GM10847 (cell line): ENCODE data around the gene TAS2R4.

Experiments used
- POLR2A ChIP-seq: IDR thresholded peaks from 2 replicates; pipeline ENCODE4 v1.6.1; 2011; ENCODE audit not compliant: insufficient read length; ENCODE audit errors: extremely low read depth

Gene TAS2R4

GRCh38 chr7:141776374-141776773 is at the start of gene TAS2R4:
TAS2R4 (plus strand) TSS chr7:141776674; CDS start chr7:141778489, 1,815 bp downstream.
- TF ChIP-seq POLR2A, result no peak

- no peak for TF ChIP-seq POLR2A
Observed at GRCh38 chr7:141729020-141729419, 47.5 kb upstream of the TAS2R4 start.

GRCh38 chr7:141731476-141732149 is 44.9 kb upstream of the TAS2R4 start:
- no peak for TF ChIP-seq POLR2A

GRCh38 chr7:141737118-141737835 is 39.2 kb upstream of the TAS2R4 start:
- TF ChIP-seq POLR2A, result no peak

GRCh38 chr7:141737836-141738591 is 38.5 kb upstream of the TAS2R4 start, which contains the start of gene SSBP1:
SSBP1 (plus strand) TSS chr7:141738358; CDS start chr7:141739167, 809 bp downstream.
- peak; percentile 87 for TF ChIP-seq POLR2A

GRCh38 chr7:141738592-141739013 is 37.9 kb upstream of the TAS2R4 start:
- no peak for TF ChIP-seq POLR2A

GRCh38 chr7:141739250-141739649 is 37.2 kb upstream of the TAS2R4 start:
- TF ChIP-seq POLR2A, result no peak

- no peak for TF ChIP-seq POLR2A
Observed at GRCh38 chr7:141742229-141742628, 34.2 kb upstream of the TAS2R4 start.

- TF ChIP-seq POLR2A, result no peak
Observed at GRCh38 chr7:141744131-141744530, 32.3 kb upstream of the TAS2R4 start.

GRCh38 chr7:141748396-141748795 is 28.1 kb upstream of the TAS2R4 start:
- no peak for TF ChIP-seq POLR2A

- no peak for TF ChIP-seq POLR2A
Observed at GRCh38 chr7:141752634-141753033, 23.8 kb upstream of the TAS2R4 start.

- no peak for TF ChIP-seq POLR2A
Observed at GRCh38 chr7:141754939-141755338, 21.5 kb upstream of the TAS2R4 start.

- TF ChIP-seq POLR2A, result no peak
Observed at GRCh38 chr7:141763797-141764196, 12.7 kb upstream of the TAS2R4 start, which contains the start of gene TAS2R3. TAS2R3 (plus strand) TSS chr7:141764097; CDS start chr7:141764159, 62 bp downstream.

GRCh38 chr7:141785706-141786552 is 9.5 kb downstream of the TAS2R4 start:
- no peak for TF ChIP-seq POLR2A

- no peak for TF ChIP-seq POLR2A
Observed at GRCh38 chr7:141788296-141788695, 11.8 kb downstream of the TAS2R4 start.
